Neuronal stem cell (in vitro differentiated cells): Measurements from ENCODE around the gene RBM45.

Experiments
- DNase-seq: peaks from one replicate; pipeline ENCODE4 v3.0.0-alpha.2; 2013; ENCODE audit warnings: low spot score
- H2AFZ ChIP-seq: one replicate; pipeline ENCODE4 v1.6.1; 2013; ENCODE audit warnings: mild to moderate bottlenecking, low read length, inconsistent platforms
- H2AK5ac ChIP-seq: 2 replicates; pipeline ENCODE4 v1.6.1; 2013; ENCODE audit warnings: low read depth, mild to moderate bottlenecking, inconsistent platforms, low read length, moderate library complexity, mixed read lengths
- H2BK120ac ChIP-seq: 2 replicates; pipeline ENCODE4 v1.6.1; 2013; ENCODE audit warnings: low read depth, mild to moderate bottlenecking, inconsistent platforms, low read length, moderate library complexity, mixed read lengths
- H2BK12ac ChIP-seq: one replicate; pipeline ENCODE4 v1.6.1; 2013; ENCODE audit warnings: low read length, inconsistent platforms
- H2BK15ac ChIP-seq: 2 replicates; pipeline ENCODE4 v1.6.1; 2013; ENCODE audit warnings: mild to moderate bottlenecking, low read length, inconsistent platforms, mixed read lengths
- H2BK5ac ChIP-seq: one replicate; pipeline ENCODE4 v1.6.1; 2013; ENCODE audit warnings: inconsistent platforms, mild to moderate bottlenecking, low read length, moderate library complexity
- H3K14ac ChIP-seq: one replicate; pipeline ENCODE4 v1.6.1; 2013; ENCODE audit warnings: low read length, inconsistent platforms
- H3K18ac ChIP-seq: 2 replicates; pipeline ENCODE4 v1.6.1; 2013; ENCODE audit warnings: low read length, inconsistent platforms
- H3K23ac ChIP-seq: 2 replicates; pipeline ENCODE4 v1.6.1; 2013; ENCODE audit warnings: low read depth, mild to moderate bottlenecking, mixed read lengths, low read length, inconsistent platforms; ENCODE audit not compliant: poor library complexity
- H3K27ac ChIP-seq: replicated peaks from 3 replicates; pipeline ENCODE4 v1.5.1; 2013; ENCODE audit warnings: low read length, inconsistent platforms
- H3K27me3 ChIP-seq, 3 experiments: 2 replicates each; pipeline ENCODE4 v1.6.1; 2013; ENCODE audit warnings: low read length in 3 of 3, mild to moderate bottlenecking in 2 of 3, inconsistent platforms in 1 of 3, low read depth in 1 of 3, mixed read lengths in 1 of 3, moderate library complexity in 1 of 3; ENCODE audit not compliant: control insufficient read depth in 3 of 3, insufficient read depth in 3 of 3
- H3K36me3 ChIP-seq, 2 donors: replicated peaks in 1 of 2; 2 replicates each; pipeline ENCODE4 v1.6.1; 2013; ENCODE audit warnings: low read length in 2 of 2; ENCODE audit not compliant: control insufficient read depth in 2 of 2, insufficient read depth in 2 of 2
- H3K4ac ChIP-seq: 2 replicates; pipeline ENCODE4 v1.6.1; 2013; ENCODE audit warnings: inconsistent platforms, mild to moderate bottlenecking, low read length, moderate library complexity
- H3K4me1 ChIP-seq, 2 donors: 1 replicate in 1 of 2; 2 replicates in 1 of 2; pipeline ENCODE4 v1.6.1; 2013; ENCODE audit warnings: low read length in 2 of 2, low read depth in 1 of 2; ENCODE audit not compliant: control insufficient read depth in 2 of 2, insufficient read depth in 1 of 2
- H3K4me2 ChIP-seq: one replicate; pipeline ENCODE4 v1.6.1; 2013; ENCODE audit warnings: mild to moderate bottlenecking, low read length, inconsistent platforms; ENCODE audit not compliant: insufficient read depth, poor library complexity, severe bottlenecking
- H3K4me3 ChIP-seq, 2 donors: 2 replicates each; pipeline ENCODE4 v1.5.1; 2013; ENCODE audit warnings: low read length in 2 of 2, mild to moderate bottlenecking in 2 of 2, inconsistent platforms in 1 of 2, moderate library complexity in 1 of 2
- H3K79me1 ChIP-seq: one replicate; pipeline ENCODE4 v1.6.1; 2013; ENCODE audit warnings: low read depth, mild to moderate bottlenecking, inconsistent platforms, low read length, moderate library complexity
- H3K9ac ChIP-seq: one replicate; pipeline ENCODE4 v1.6.1; 2013; ENCODE audit warnings: mild to moderate bottlenecking, low read depth, low read length, inconsistent platforms; ENCODE audit not compliant: poor library complexity
- H3K9me3 ChIP-seq, 2 donors: replicated peaks in 1 of 2; 2 replicates each; pipeline versions ENCODE3 to v1.6.1; 2013; ENCODE audit warnings: low read length in 2 of 2, mild to moderate bottlenecking in 2 of 2, inconsistent platforms in 1 of 2, low read depth in 1 of 2, mixed read lengths in 1 of 2, moderate library complexity in 1 of 2; ENCODE audit not compliant: control insufficient read depth in 2 of 2, insufficient read depth in 1 of 2
- H4K8ac ChIP-seq: one replicate; pipeline ENCODE4 v1.6.1; 2013; ENCODE audit warnings: low read depth, mild to moderate bottlenecking, inconsistent platforms, low read length, moderate library complexity
- H4K91ac ChIP-seq: one replicate; pipeline ENCODE4 v1.6.1; 2013; ENCODE audit warnings: low read length, low read depth, mild to moderate bottlenecking, inconsistent platforms; ENCODE audit not compliant: poor library complexity
- WGBS, 2 donors: extraction: QIAGEN DNeasy Blood & Tissue Kit; methylation state at CpG; one replicate each; pipeline ENCODE4 v1.1.7; 2013; ENCODE audit warnings: missing lambda C conversion rate in 2 of 2, mixed read lengths in 1 of 2; ENCODE audit not compliant: insufficient read length in 2 of 2, insufficient replicate concordance in 1 of 2; ENCODE audit errors: extremely low coverage in 2 of 2; 5-methylcytosine and 5-hydroxymethylcytosine counted together

Gene RBM45

GRCh38 chr2:178093471-178093870, 18.8 kb upstream of the RBM45 start:
- Histone ChIP-seq H3K14ac (no peak overlapping the region), H4K8ac (no peak overlapping the region), H3K4me3 (no peak overlapping the region), H2BK15ac (no peak overlapping the region), H3K9me3 (no peaks in the 10 kb centered on the region), H3K18ac (no peak overlapping the region), H3K36me3 (no peaks in the 10 kb centered on the region), H2BK5ac (no peak overlapping the region), H3K4ac (no peak overlapping the region), H2BK12ac (no peak overlapping the region), H3K27me3 (peaks cover 0 to 9% (median 0%) of the 10 kb centered on the region in 3 experiments), H3K4me2 (no peak overlapping the region), H2AK5ac (no peak overlapping the region), H2BK120ac (no peak overlapping the region), H3K9ac (no peak overlapping the region), H3K4me1 (no peaks in the 10 kb centered on the region), H3K27ac (no peak overlapping the region), H3K23ac (no peak overlapping the region), H4K91ac (no peak overlapping the region), H2AFZ (no peak overlapping the region), H3K79me1 (no peaks in the 10 kb centered on the region)
- DNase-seq = no peak

- H3K27me3 ChIP-seq = no peaks in the 10 kb centered on the region
- H3K79me1 ChIP-seq = no peaks in the 10 kb centered on the region
- no peak overlapping the region for H3K4me2 ChIP-seq
- no peak for DNase-seq
- H2BK15ac ChIP-seq = no peak overlapping the region
- no peaks in the 10 kb centered on the region for H3K36me3 ChIP-seq
- no peak overlapping the region for H3K14ac ChIP-seq
- H4K91ac ChIP-seq = no peak overlapping the region
- no peak overlapping the region for H3K4ac ChIP-seq
- no peak overlapping the region for H3K27ac ChIP-seq
- H4K8ac ChIP-seq = no peak overlapping the region
- no peak overlapping the region for H3K4me3 ChIP-seq
- H2BK12ac ChIP-seq = no peak overlapping the region
- no peaks in the 10 kb centered on the region for H3K9me3 ChIP-seq
- no peak overlapping the region for H2AFZ ChIP-seq
- no peak overlapping the region for H2BK120ac ChIP-seq
- no CpG with 5 or more reads among the region's 3 CpGs for WGBS, 2 donors
- H2BK5ac ChIP-seq = no peak overlapping the region
- no peak overlapping the region for H3K23ac ChIP-seq
- H3K9ac ChIP-seq = no peak overlapping the region
- H2AK5ac ChIP-seq = no peak overlapping the region
- H3K18ac ChIP-seq = no peak overlapping the region
- no peaks in the 10 kb centered on the region for H3K4me1 ChIP-seq
These were observed 10.7 kb upstream of the RBM45 start for GRCh38 chr2:178101321-178102079.

- no peak overlapping the region for H2BK12ac ChIP-seq
- no peak overlapping the region for H3K9ac ChIP-seq
- H3K18ac ChIP-seq = no peak overlapping the region
- H3K4ac ChIP-seq = no peak overlapping the region
- no peak overlapping the region for H2BK120ac ChIP-seq
- H3K23ac ChIP-seq = no peak overlapping the region
- no peaks in the 10 kb centered on the region for H3K9me3 ChIP-seq
- no peak for DNase-seq
- no peak overlapping the region for H2AK5ac ChIP-seq
- no peak overlapping the region for H3K14ac ChIP-seq
- no peak overlapping the region for H3K27ac ChIP-seq
- H3K4me1 ChIP-seq = no peaks in the 10 kb centered on the region
- no peak overlapping the region for H3K4me2 ChIP-seq
- H3K79me1 ChIP-seq = peaks cover 3% of the 10 kb centered on the region
- H2AFZ ChIP-seq = no peak overlapping the region
- no peak overlapping the region for H2BK5ac ChIP-seq
- no peaks in the 10 kb centered on the region for H3K36me3 ChIP-seq
- no peak overlapping the region for H2BK15ac ChIP-seq
- H4K91ac ChIP-seq = no peak overlapping the region
- H3K4me3 ChIP-seq = no peak overlapping the region
- WGBS, 2 donors = no CpG with 5 or more reads among the region's 2 CpGs
- no peak overlapping the region for H4K8ac ChIP-seq
- H3K27me3 ChIP-seq = no peaks in the 10 kb centered on the region
These were observed 6.7 kb upstream of the RBM45 start for GRCh38 chr2:178105566-178105965.

GRCh38 chr2:178106053-178106452, 6.2 kb upstream of the RBM45 start:
- Histone ChIP-seq H3K27ac (no peak overlapping the region), H3K4me1 (no peaks in the 10 kb centered on the region), H3K23ac (no peak overlapping the region), H2BK15ac (no peak overlapping the region), H3K14ac (no peak overlapping the region), H2BK120ac (no peak overlapping the region), H2BK12ac (no peak overlapping the region), H3K79me1 (peaks cover 3% of the 10 kb centered on the region), H3K9me3 (no peaks in the 10 kb centered on the region), H3K27me3 (no peaks in the 10 kb centered on the region), H3K36me3 (no peaks in the 10 kb centered on the region), H4K8ac (no peak overlapping the region), H3K9ac (no peak overlapping the region), H2BK5ac (no peak overlapping the region), H4K91ac (no peak overlapping the region), H3K4me2 (no peak overlapping the region), H3K18ac (no peak overlapping the region), H2AK5ac (no peak overlapping the region), H2AFZ (no peak overlapping the region), H3K4ac (no peak overlapping the region), H3K4me3 (no peak overlapping the region)
- no CpG with 5 or more reads among the region's 2 CpGs for WGBS, 2 donors
- DNase-seq = no peak
